Nephron progenitor cell (in vitro differentiated cells): Measurements from ENCODE around the gene PDE2A.

Experiments
- DNase-seq: peaks from one replicate; pipeline ENCODE4 v3.0.0; 2021
- H3K27ac Mint-ChIP-seq: 2 replicates; pipeline ENCODE4 v1.8.0; 2021; ENCODE audit warnings: mild to moderate bottlenecking, moderate library complexity, mixed read lengths
- H3K27me3 Mint-ChIP-seq: 2 replicates; pipeline ENCODE4 v1.8.0; 2021; ENCODE audit warnings: mild to moderate bottlenecking, low read depth, mixed read lengths; ENCODE audit not compliant: poor library complexity
- H3K36me3 Mint-ChIP-seq: 2 replicates; pipeline ENCODE4 v1.8.0; 2021; ENCODE audit warnings: low read depth, mixed read lengths
- H3K4me1 Mint-ChIP-seq: 2 replicates; pipeline ENCODE4 v1.8.0; 2021; ENCODE audit warnings: mixed read lengths
- H3K4me3 Mint-ChIP-seq: 2 replicates; pipeline ENCODE4 v1.8.0; 2021; ENCODE audit warnings: mild to moderate bottlenecking, moderate library complexity, mixed read lengths
- H3K9me3 Mint-ChIP-seq: 2 replicates; pipeline ENCODE4 v1.8.0; 2021; ENCODE audit warnings: mild to moderate bottlenecking, moderate library complexity, mixed read lengths
- TF ChIP-seq, protein P1 (sequence below): fragments of 200-600 bp; sonication (generic); IDR thresholded peaks from 2 replicates; pipeline ENCODE4 v1.5.0; 2021; ENCODE audit warnings: antibody characterized with exemption

Gene PDE2A

DNA sequence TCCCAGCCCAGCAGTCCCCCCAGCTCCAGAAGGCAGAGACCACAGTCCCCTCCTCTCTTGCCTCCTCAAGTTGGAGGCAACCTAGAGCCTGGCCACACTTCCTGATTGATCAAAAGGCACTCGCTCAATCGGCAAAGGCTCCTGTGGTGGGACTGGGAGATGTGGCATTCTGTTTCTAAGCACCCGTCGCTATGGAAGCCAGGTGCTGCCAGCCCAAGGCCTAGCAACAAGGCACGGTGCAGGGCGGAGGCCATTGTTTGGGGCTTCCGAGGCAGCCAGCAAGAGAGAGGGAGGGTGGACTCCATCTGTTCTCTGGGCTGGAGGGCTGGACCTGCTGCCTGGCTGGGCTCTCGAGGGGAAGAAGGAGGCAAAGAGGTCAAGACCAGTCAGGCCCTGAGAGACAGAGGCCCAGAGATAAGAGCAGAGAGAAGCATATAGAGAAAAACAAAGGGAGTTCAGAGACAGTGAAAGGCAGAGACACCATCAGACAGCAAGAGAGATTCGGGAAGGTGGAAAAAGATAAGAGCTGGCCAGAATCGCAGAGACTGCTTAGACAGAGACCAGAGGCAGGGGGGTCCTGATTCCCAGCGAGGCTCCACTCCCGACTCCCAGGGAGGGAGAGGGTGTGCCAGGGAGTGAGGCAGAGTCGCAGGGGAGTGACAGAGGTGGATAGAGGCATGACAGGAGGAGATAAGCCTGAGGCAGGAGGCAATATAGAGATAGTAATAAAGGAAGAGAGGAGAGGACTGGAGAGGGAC lies 21.2 kb downstream of the PDE2A start:
- Mint-ChIP-seq H3K27ac (no peak overlapping the region), H3K4me3 (peak overlapping the region; percentile 19), H3K9me3 (no peaks in the 10 kb centered on the region), H3K4me1 (peaks cover 28% of the 10 kb centered on the region), H3K27me3 (peaks cover 11% of the 10 kb centered on the region), H3K36me3 (no peaks in the 10 kb centered on the region)
- no peak for DNase-seq
- TF ChIP-seq, protein P1, sequence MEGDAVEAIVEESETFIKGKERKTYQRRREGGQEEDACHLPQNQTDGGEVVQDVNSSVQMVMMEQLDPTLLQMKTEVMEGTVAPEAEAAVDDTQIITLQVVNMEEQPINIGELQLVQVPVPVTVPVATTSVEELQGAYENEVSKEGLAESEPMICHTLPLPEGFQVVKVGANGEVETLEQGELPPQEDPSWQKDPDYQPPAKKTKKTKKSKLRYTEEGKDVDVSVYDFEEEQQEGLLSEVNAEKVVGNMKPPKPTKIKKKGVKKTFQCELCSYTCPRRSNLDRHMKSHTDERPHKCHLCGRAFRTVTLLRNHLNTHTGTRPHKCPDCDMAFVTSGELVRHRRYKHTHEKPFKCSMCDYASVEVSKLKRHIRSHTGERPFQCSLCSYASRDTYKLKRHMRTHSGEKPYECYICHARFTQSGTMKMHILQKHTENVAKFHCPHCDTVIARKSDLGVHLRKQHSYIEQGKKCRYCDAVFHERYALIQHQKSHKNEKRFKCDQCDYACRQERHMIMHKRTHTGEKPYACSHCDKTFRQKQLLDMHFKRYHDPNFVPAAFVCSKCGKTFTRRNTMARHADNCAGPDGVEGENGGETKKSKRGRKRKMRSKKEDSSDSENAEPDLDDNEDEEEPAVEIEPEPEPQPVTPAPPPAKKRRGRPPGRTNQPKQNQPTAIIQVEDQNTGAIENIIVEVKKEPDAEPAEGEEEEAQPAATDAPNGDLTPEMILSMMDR, result no peak

DNA sequence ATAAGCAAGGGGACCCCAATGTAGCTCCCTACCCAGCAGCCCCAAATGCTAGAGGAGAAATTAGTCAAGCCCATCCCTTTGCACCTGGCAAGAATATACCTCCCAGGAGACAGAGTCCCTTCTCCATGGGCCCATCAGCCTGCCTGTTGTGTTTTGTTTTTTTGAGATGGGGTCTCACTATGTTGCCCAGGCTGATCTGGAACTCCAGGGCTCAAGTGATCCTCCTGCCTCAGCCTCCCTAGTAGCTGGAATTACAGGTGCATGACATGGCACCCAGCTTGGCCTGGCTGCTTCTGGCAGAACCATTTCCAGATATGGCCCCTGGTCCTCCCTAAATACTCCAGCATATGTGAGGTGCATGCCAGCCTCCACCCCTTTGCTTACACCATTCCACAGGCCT lies 22.1 kb downstream of the PDE2A start:
- Mint-ChIP-seq H3K36me3 (no peaks in the 10 kb centered on the region), H3K4me3 (no peak overlapping the region), H3K27ac (no peak overlapping the region), H3K9me3 (no peaks in the 10 kb centered on the region), H3K4me1 (peaks cover 27% of the 10 kb centered on the region), H3K27me3 (peaks cover 11% of the 10 kb centered on the region)
- TF ChIP-seq, protein P1, result no peak
- DNase-seq, result no peak

- no peak for DNase-seq
- TF ChIP-seq, protein P1, result no peak
- Mint-ChIP-seq H3K36me3 (no peaks in the 10 kb centered on the region), H3K4me3 (no peak overlapping the region), H3K4me1 (peaks cover 12% of the 10 kb centered on the region), H3K27me3 (peaks cover 31% of the 10 kb centered on the region), H3K9me3 (no peaks in the 10 kb centered on the region), H3K27ac (no peak overlapping the region)
Observed at GRCh38 chr11:72649215-72649976, 24.8 kb downstream of the PDE2A start.

DNA sequence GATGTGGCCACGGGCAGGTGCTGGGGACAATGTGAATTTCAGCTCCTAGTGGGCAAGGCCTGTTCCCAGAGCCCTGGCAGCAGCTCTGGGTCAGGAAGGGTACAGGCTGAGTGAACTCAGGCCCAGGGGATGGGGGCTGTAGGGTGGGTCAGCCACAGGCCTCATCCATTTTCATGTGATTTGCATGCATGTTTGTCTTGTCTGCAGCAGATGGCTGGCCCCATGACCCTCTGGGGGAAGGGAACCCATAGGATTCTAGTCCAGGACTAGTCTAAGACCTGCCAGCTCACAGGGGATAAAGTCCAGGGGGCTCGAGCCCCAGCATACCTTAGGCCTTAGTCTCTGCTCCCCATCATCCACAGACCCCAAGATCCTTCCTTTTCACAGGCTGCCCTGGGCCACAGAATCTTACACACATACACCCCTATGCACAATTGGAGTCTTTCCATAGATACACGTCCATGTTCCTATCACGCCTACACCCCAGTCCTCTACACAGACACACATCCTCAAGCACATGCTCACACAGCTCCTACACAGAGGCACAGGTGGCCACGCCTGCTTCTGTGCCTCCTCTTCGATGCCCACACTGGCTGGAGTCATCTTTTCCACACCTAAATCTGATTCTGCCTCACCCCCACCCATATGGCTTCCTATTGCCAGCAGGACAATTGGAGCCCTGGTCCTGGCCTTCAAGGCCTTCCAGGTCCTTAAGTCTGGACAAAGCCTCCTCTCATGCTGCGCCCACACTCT lies 25.7 kb downstream of the PDE2A start:
- Mint-ChIP-seq H3K36me3 (no peaks in the 10 kb centered on the region), H3K4me1 (peaks cover 9% of the 10 kb centered on the region), H3K27me3 (peaks cover 39% of the 10 kb centered on the region), H3K9me3 (no peaks in the 10 kb centered on the region), H3K4me3 (no peak overlapping the region), H3K27ac (no peak overlapping the region)
- no peak for DNase-seq
- TF ChIP-seq, protein P1, result no peak

DNA sequence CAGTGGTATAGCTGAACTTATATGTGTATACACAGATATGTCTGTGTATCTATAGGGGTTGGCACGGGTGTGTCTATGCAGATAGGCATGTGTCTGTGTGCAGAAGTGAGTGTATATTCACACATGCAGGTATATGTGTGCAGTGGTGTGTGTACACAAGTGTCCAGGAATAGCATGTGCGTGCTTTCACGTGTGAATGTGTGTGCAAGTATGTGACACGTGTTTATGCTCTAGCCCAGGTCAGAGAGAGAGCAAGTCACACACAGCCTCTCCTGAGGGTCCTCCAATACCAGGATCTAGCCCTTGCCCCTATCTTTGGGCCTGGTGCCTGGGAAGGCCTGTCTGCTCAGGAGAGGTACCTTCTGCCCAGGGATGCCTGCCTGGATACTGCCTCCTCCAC lies 26.3 kb downstream of the PDE2A start:
- H3K4me3 Mint-ChIP-seq, result no peak overlapping the region
- no peaks in the 10 kb centered on the region for H3K9me3 Mint-ChIP-seq
- H3K36me3 Mint-ChIP-seq, result no peaks in the 10 kb centered on the region
- peaks cover 42% of the 10 kb centered on the region for H3K27me3 Mint-ChIP-seq
- DNase-seq, result no peak
- TF ChIP-seq, protein P1, result no peak
- no peak overlapping the region for H3K27ac Mint-ChIP-seq
- H3K4me1 Mint-ChIP-seq, result peaks cover 2% of the 10 kb centered on the region
